SK-N-SH (cell line): ENCODE measurements around the gene ADAMTS17. TPM values are rescaled to one million over a fixed set of nuclear protein-coding genes. Genes with fewer than 3 reads are reported as not detected.
A peak's percentile ranks its signal among the peaks of the same experiment; 100 is the strongest.

Source experiments
- CTCF ChIA-PET: fragments of 300-600, 350-600 bp; formaldehyde crosslinking; extraction: SDS; loops from one replicate; lab custom pipeline; 2021; lab: Yijun Ruan, JAX
- POLR2A ChIA-PET: fragments of 350-600 bp; sonication (Branson Sonifier 250); formaldehyde crosslinking; extraction: SDS; loops from one replicate; lab custom pipeline; 2020; ENCODE audit warnings: antibody characterized with exemption, inconsistent platforms; lab: Yijun Ruan, JAX
- DNase-seq: peaks from one replicate; pipeline ENCODE4 v3.0.0; 2012
- H2AFZ ChIP-seq: fragments of 200-600 bp; sonication (generic); 2 replicates; pipeline ENCODE4 v1.8.1; 2016; ENCODE audit warnings: antibody characterized with exemption, mild to moderate bottlenecking, low read depth
- H3F3A ChIP-seq: fragments of 200-600 bp; sonication (generic); replicated peaks from 2 replicates; pipeline ENCODE3; 2016; ENCODE audit warnings: antibody characterized with exemption, mild to moderate bottlenecking; ENCODE audit not compliant: insufficient read depth
- H3K27ac ChIP-seq, 2 experiments: fragments of 200-500 bp in 1 of 2; fragments of 200-600 bp in 1 of 2; sonication (Bioruptor generic) in 1 of 2; sonication (generic), shearing (Covaris generic) in 1 of 2; 2 replicates each; pipeline versions ENCODE4 v1.5.1 to v1.6.1; 2014 to 2016; ENCODE audit warnings: low read depth in 2 of 2, inconsistent platforms in 1 of 2, low read length in 1 of 2, mild to moderate bottlenecking in 1 of 2, mixed read lengths in 1 of 2
- H3K27me3 ChIP-seq: fragments of 200-600 bp; sonication (generic), shearing (Covaris generic); 2 replicates; pipeline ENCODE4 v1.6.1; 2016; ENCODE audit warnings: mixed run types; ENCODE audit not compliant: insufficient read depth
- H3K36me3 ChIP-seq, 2 experiments: fragments of 200-500 bp in 1 of 2; fragments of 200-600 bp in 1 of 2; sonication (Bioruptor generic) in 1 of 2; sonication (generic) in 1 of 2; replicated peaks in 1 of 2; 2 replicates each; pipeline versions ENCODE3 to v1.5.1; 2014 to 2016; ENCODE audit warnings: low read length in 1 of 2, mild to moderate bottlenecking in 1 of 2; ENCODE audit not compliant: insufficient read depth in 2 of 2, control insufficient read depth in 1 of 2
- H3K4me1 ChIP-seq, 2 experiments: fragments of 200-500 bp in 1 of 2; fragments of 200-600 bp in 1 of 2; sonication (Bioruptor generic) in 1 of 2; sonication (generic), shearing (Covaris generic) in 1 of 2; 2 replicates each; pipeline versions ENCODE4 v1.5.1 to v1.6.1; 2014 to 2016; ENCODE audit warnings: low read depth in 1 of 2, low read length in 1 of 2, mixed run types in 1 of 2; ENCODE audit not compliant: insufficient read depth in 2 of 2, control insufficient read depth in 1 of 2
- H3K4me2 ChIP-seq: fragments of 200-600 bp; sonication (generic), shearing (Covaris generic); 2 replicates; pipeline ENCODE4 v1.6.1; 2017; ENCODE audit warnings: mixed run types
- H3K4me3 ChIP-seq, 2 experiments: fragments of 200-500 bp in 1 of 2; fragments of 200-600 bp in 1 of 2; sonication (Bioruptor generic) in 1 of 2; sonication (generic), shearing (Covaris generic) in 1 of 2; 2 replicates each; pipeline versions ENCODE4 v1.5.1 to v1.8.1; 2014 to 2016; ENCODE audit warnings: low read depth in 2 of 2, inconsistent platforms in 1 of 2, low read length in 1 of 2, mild to moderate bottlenecking in 1 of 2, mixed read lengths in 1 of 2, moderate library complexity in 1 of 2
- H3K79me2 ChIP-seq: fragments of 200-600 bp; sonication (generic); 2 replicates; pipeline ENCODE4 v1.8.1; 2017; ENCODE audit warnings: mild to moderate bottlenecking; ENCODE audit not compliant: insufficient read depth
- H3K9ac ChIP-seq: fragments of 200-600 bp; sonication (generic); 2 replicates; pipeline ENCODE4 v1.6.1; 2017; ENCODE audit warnings: mixed run types
- H3K9me2 ChIP-seq: fragments of 200-600 bp; sonication (generic); 2 replicates; pipeline ENCODE4 v1.6.1; 2017; ENCODE audit warnings: mixed run types
- H3K9me3 ChIP-seq: fragments of 200-600 bp; sonication (generic); 2 replicates; pipeline ENCODE4 v1.6.1; 2017; ENCODE audit warnings: mixed run types, mild to moderate bottlenecking, moderate library complexity
- H4K20me1 ChIP-seq: fragments of 200-600 bp; sonication (generic); 2 replicates; pipeline ENCODE4 v1.6.1; 2017; ENCODE audit warnings: mild to moderate bottlenecking, mixed run types; ENCODE audit not compliant: insufficient read depth
- CHD2 ChIP-seq: fragments of 150-350 bp; IDR thresholded peaks from 2 replicates; pipeline ENCODE4 v1.6.1; 2018; ENCODE audit warnings: low read length; ENCODE audit not compliant: partially characterized antibody
- ELF1 ChIP-seq: IDR thresholded peaks from 2 replicates; pipeline ENCODE4 v1.4.0; 2012
- FOXM1 ChIP-seq: IDR thresholded peaks from 2 replicates; pipeline ENCODE4 v1.4.0; 2012; ENCODE audit warnings: low read depth, mild to moderate bottlenecking
- GABPA ChIP-seq: IDR thresholded peaks from 2 replicates; pipeline ENCODE4 v1.4.0; 2012; ENCODE audit warnings: low read depth, mild to moderate bottlenecking
- GATA2 ChIP-seq: sonication (generic); formaldehyde crosslinking; IDR thresholded peaks from 2 replicates; pipeline ENCODE4 v1.5.0; 2020; ENCODE audit warnings: mild to moderate bottlenecking, missing genetic modification reagents
- IRF3 ChIP-seq: fragments of 150-350 bp; IDR thresholded peaks from 2 replicates; pipeline ENCODE4 v1.6.1; 2016; ENCODE audit warnings: mild to moderate bottlenecking, low read depth, low read length
- MXI1 ChIP-seq: IDR thresholded peaks from 2 replicates; pipeline ENCODE4 v1.6.1; 2012; ENCODE audit warnings: mild to moderate bottlenecking, low read depth, low read length, improper control_type of control experiment
- NFIC ChIP-seq: IDR thresholded peaks from 2 replicates; pipeline ENCODE4 v1.4.0; 2012; ENCODE audit warnings: borderline replicate concordance
- PBX3 ChIP-seq: IDR thresholded peaks from 2 replicates; pipeline ENCODE4; 2012
- POLR2AphosphoS5 ChIP-seq: IDR thresholded peaks from 2 replicates; pipeline ENCODE4 v1.6.1; 2012; ENCODE audit warnings: low read depth, low read length
- RFX5 ChIP-seq: IDR thresholded peaks from 2 replicates; pipeline ENCODE4 v1.6.1; 2012; ENCODE audit warnings: mild to moderate bottlenecking, improper control_type of control experiment, low read length
- SMC3 ChIP-seq: IDR thresholded peaks from 2 replicates; pipeline ENCODE4 v1.6.1; 2012; ENCODE audit warnings: low read depth, low read length, improper control_type of control experiment
- TAF1 ChIP-seq: IDR thresholded peaks from 2 replicates; pipeline ENCODE4 v1.6.1; 2012; ENCODE audit warnings: low read depth, mild to moderate bottlenecking, low read length, moderate library complexity, borderline replicate concordance
- TCF12 ChIP-seq: IDR thresholded peaks from 2 replicates; pipeline ENCODE4 v1.4.0; 2012
- USF2 ChIP-seq: fragments of 150-350 bp; IDR thresholded peaks from 2 replicates; pipeline ENCODE4 v1.6.1; 2017; ENCODE audit warnings: antibody characterized with exemption, low read length, low read depth, borderline replicate concordance
- YY1 ChIP-seq: IDR thresholded peaks from 2 replicates; pipeline ENCODE4 v1.4.0; 2012; ENCODE audit warnings: low read depth, mild to moderate bottlenecking
- ZBTB33 ChIP-seq: IDR thresholded peaks from 2 replicates; pipeline ENCODE4 v1.4.0; 2012; ENCODE audit warnings: low read depth, borderline replicate concordance
- WGBS: methylation state at CpG from one replicate; pipeline ENCODE4 v1.1.6; 2017; ENCODE audit warnings: low lambda C conversion rate; 5-methylcytosine and 5-hydroxymethylcytosine counted together
- polyA plus RNA-seq, 3 experiments: library from polyadenylated mRNA; depleted of rRNA; stranded (reverse); fragments of >200 nt; gene quantifications; 2 replicates each; pipeline ENCODE4 v1.2.3, GENCODE V29; 2012

The ADAMTS17 gene
- polyA plus RNA-seq, 1 of the 3 experiments (the other 2 are of a cell fraction) = not detected

GRCh38 chr15:100373120-100373896, 31.5 kb upstream of the ADAMTS17 start:
- CTCF ChIA-PET = interaction anchor here (1.0 to 1.9 kb wide), 2 partner anchors 24 kb away, joined by 7 to 9 read pairs; no protein-coding TSS in a partner anchor
- no peaks in the 10 kb centered on the region for H3K9me3 ChIP-seq
- no peaks in the 10 kb centered on the region for H3K79me2 ChIP-seq
- H3K27me3 ChIP-seq = no peaks in the 10 kb centered on the region
- no peak overlapping the region for H3K27ac ChIP-seq
- no peak overlapping the region for H3K9ac ChIP-seq
- no peak overlapping the region for H2AFZ ChIP-seq
- H3K36me3 ChIP-seq = no peaks in the 10 kb centered on the region
- no peaks in the 10 kb centered on the region for H4K20me1 ChIP-seq
- H3K4me3 ChIP-seq = no peak overlapping the region
- no peaks in the 10 kb centered on the region for H3F3A ChIP-seq
- TF ChIP-seq ZBTB33 (no peak), POLR2AphosphoS5 (no peak), USF2 (no peak), TAF1 (no peak), RFX5 (no peak), YY1 (no peak), GATA2 (CRISPR knock-in tag) (no peak), MXI1 (no peak), GABPA (no peak), FOXM1 (no peak), IRF3 (no peak), PBX3 (no peak), ELF1 (no peak), NFIC (no peak), SMC3 (no peak), TCF12 (no peak), CHD2 (no peak)
- TF ChIP-seq, all 33 proteins: peak for 0
- Histone ChIP-seq H3K4me1 (no peaks in the 10 kb centered on the region), H3K9me2 (no peaks in the 10 kb centered on the region), H3K4me2 (no peak overlapping the region)
- POLR2A ChIA-PET = no interaction called here
- peak; percentile 59 for DNase-seq
- 36% methylated on average over 29 of the region's 82 CpGs for WGBS
